Ovary (tissue), 9 donors: ENCODE measurements around the gene PDSS2. TPM values are rescaled to one million over a fixed set of nuclear protein-coding genes. Genes with fewer than 3 reads are reported as not detected.

Experiments
- DNase-seq, 5 donors: peaks; one replicate each; pipeline ENCODE4 v3.0.0-alpha.2; 2019 to 2020
- H3K27ac ChIP-seq, 2 donors: fragments of 200-600 bp; one replicate each; pipeline versions ENCODE4 v1.5.1 to v1.8.0; 2019 to 2022
- H3K27me3 ChIP-seq: fragments of 200-600 bp; one replicate; pipeline ENCODE4 v1.8.0; 2022
- H3K36me3 ChIP-seq: fragments of 200-600 bp; sonication (generic); one replicate; pipeline ENCODE4 v1.5.1; 2019
- H3K4me1 ChIP-seq: one replicate; pipeline ENCODE4 v1.8.1; 2013; ENCODE audit warnings: mild to moderate bottlenecking, moderate library complexity; ENCODE audit not compliant: insufficient read depth
- H3K4me3 ChIP-seq: fragments of 200-600 bp; sonication (generic); one replicate; pipeline ENCODE4 v1.5.1; 2017
- H3K9me3 ChIP-seq, 2 donors: fragments of 200-600 bp in 1 of 2; sonication (generic) in 1 of 2; one replicate each; pipeline versions ENCODE4 v1.5.1 to v1.8.1; 2013 to 2019; ENCODE audit warnings: mild to moderate bottlenecking in 1 of 2, moderate library complexity in 1 of 2
- CTCF ChIP-seq, 3 donors: fragments of 450-650 bp in 2 of 3; fragments of 200-600 bp in 1 of 3; IDR thresholded peaks; one replicate each; pipeline versions ENCODE4 v1.5.1 to v1.8.0; 2016 to 2022; ENCODE audit warnings: antibody characterized with exemption in 3 of 3, mild to moderate bottlenecking in 1 of 3
- EP300 ChIP-seq: sonication (generic); formaldehyde crosslinking; IDR thresholded peaks from one replicate; pipeline ENCODE4 v1.6.1; 2017; ENCODE audit warnings: antibody characterized with exemption
- POLR2A ChIP-seq: fragments of 450-650 bp; IDR thresholded peaks from one replicate; pipeline ENCODE4 v1.6.1; 2017; ENCODE audit warnings: antibody characterized with exemption, mild to moderate bottlenecking, moderate library complexity
- WGBS, 3 donors: extraction: QIAGEN DNeasy Blood & Tissue Kit in 1 of 3; methylation state at CpG; one replicate each; pipeline versions ENCODE4 v1.1.5 to v1.1.7; 2013 to 2017; 5-methylcytosine and 5-hydroxymethylcytosine counted together
- intact Hi-C, 4 donors: fragments of 100-400 bp; cut with DNase I; formaldehyde crosslinking; loops; one replicate each; pipeline versions ENCODE4 v1.11.0 to v1.15.1; 2022 to 2023
- polyA plus RNA-seq, 2 donors: library from polyadenylated mRNA; stranded (reverse); fragments of 200-250 nt in 1 of 2; fragments of 350-450 nt in 1 of 2; fragmentation: Illumina TruSeq in 1 of 2; extraction: RNeasy Lipid Tissue Mini Kit (QIAGEN cat#74804) in 1 of 2; gene quantifications; one replicate each; pipeline ENCODE4 v1.2.3, GENCODE V29; 2013 to 2014
- total RNA-seq, 7 donors: library from RNA; depleted of rRNA in 2 of 7; stranded (reverse); fragments of >200 nt in 2 of 7; fragmentation: NEBNext Ultra II Directional in 3 of 7; extraction: Animal tissue kit (Norgen Biotek cat#: 25700) in 3 of 7; gene quantifications; one replicate each; pipeline versions ENCODE4 v1.1.0 to v1.2.4, GENCODE V29; 2016 to 2023
- donor health status: DM: no; HTN: no; CAD: no; lungs with moderate emphysema.
- donor health status: DM: no; HTN: no; CAD: no.
- donor health status: Bipolar disorder and iron deficiency.
- donor health status: DM: yes; HTN: yes; CAD: no.
- donor health status: DM: no; HTN: no; CAD: no.
- donor health status: DM: yes; HTN: yes; CAD: no.

Gene PDSS2
- total and polyA plus RNA-seq, 9 donors, result 8.2 to 17.5 (median 12.0) TPM

GRCh38 chr6:107207251-107207873 lies 252.0 kb downstream of the PDSS2 start:
- Histone ChIP-seq H3K36me3 (no peaks in the 10 kb centered on the region), H3K4me1 (no peaks in the 10 kb centered on the region), H3K27me3 (no peaks in the 10 kb centered on the region), H3K4me3 (no peak overlapping the region), H3K9me3 (no peaks in the 10 kb centered on the region), H3K27ac (no peak overlapping the region)
- WGBS, 3 donors, result 93 to 98% (median 98%) methylated on average over 4 of the region's 4 CpGs
- intact Hi-C loops, result no loop called here
- TF ChIP-seq EP300 (no peak), CTCF (IDR thresholded peaks at IDR 0.05) (no peak)
- no peak for DNase-seq

- Histone ChIP-seq H3K4me1 (no peaks in the 10 kb centered on the region), H3K4me3 (no peak overlapping the region), H3K27ac (no peak overlapping the region), H3K9me3 (no peaks in the 10 kb centered on the region), H3K36me3 (no peaks in the 10 kb centered on the region), H3K27me3 (no peaks in the 10 kb centered on the region)
- no peak for TF ChIP-seq CTCF (IDR thresholded peaks at IDR 0.05)
- no peak for TF ChIP-seq POLR2A
- no peak for TF ChIP-seq EP300
- intact Hi-C loops, result no loop called here
- no peak for DNase-seq
- WGBS, 3 donors, result 97 to 98% (median 97%) methylated on average over 6 of the region's 6 CpGs
These were observed 254.0 kb downstream of the PDSS2 start for GRCh38 chr6:107205058-107205998.

DNA sequence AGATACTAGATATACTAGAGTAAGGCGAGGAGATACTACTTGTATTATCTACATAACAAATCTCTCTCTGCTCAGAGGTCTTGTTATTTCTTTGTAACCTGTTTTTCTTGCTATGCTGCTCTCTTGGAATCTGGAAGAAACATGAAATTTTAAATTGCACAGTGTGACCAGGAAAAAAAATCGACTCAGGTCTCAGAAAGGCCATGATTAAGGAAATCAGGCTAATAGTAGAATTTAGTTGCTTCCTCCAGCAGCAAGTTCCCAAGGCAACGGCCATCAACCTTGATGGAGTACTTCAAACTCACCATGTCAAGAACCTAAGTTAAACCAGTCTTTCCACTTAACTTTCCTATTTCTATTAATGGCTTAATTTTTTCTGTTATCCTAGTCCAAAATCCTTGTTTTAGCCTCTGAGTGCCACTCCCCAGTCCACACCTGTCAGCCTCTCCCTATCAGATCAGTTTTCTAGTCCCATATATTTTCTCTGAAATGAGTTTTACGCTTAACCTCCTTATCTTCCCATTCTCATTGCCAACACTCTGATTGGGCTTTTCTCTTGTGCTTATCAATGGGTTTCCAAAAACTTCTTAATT lies 256.4 kb downstream of the PDSS2 start:
- Histone ChIP-seq H3K27ac (no peak overlapping the region), H3K4me1 (no peaks in the 10 kb centered on the region), H3K9me3 (no peaks in the 10 kb centered on the region), H3K27me3 (no peaks in the 10 kb centered on the region), H3K4me3 (no peak overlapping the region), H3K36me3 (no peaks in the 10 kb centered on the region)
- TF ChIP-seq POLR2A, result no peak
- 83 to 94% (median 93%) methylated on average over 4 of the region's 4 CpGs for WGBS, 3 donors
- no peak for DNase-seq
- intact Hi-C loops, result no loop called here

- no peak for DNase-seq
- 95 to 99% (median 98%) methylated on average over 7 of the region's 7 CpGs for WGBS, 3 donors
- Histone ChIP-seq H3K27me3 (no peaks in the 10 kb centered on the region), H3K36me3 (no peaks in the 10 kb centered on the region), H3K4me3 (no peak overlapping the region), H3K4me1 (no peaks in the 10 kb centered on the region), H3K9me3 (no peaks in the 10 kb centered on the region), H3K27ac (no peak overlapping the region)
- intact Hi-C loops, result no loop called here
- TF ChIP-seq CTCF (IDR thresholded peaks at IDR 0.05) (no peak), POLR2A (no peak), EP300 (no peak)
These were observed 260.5 kb downstream of the PDSS2 start for GRCh38 chr6:107198631-107199416.
